SH-SY5Y (cell line): ENCODE results near the gene LAMA5.

Experiments
- GATA2 ChIP-seq: IDR thresholded peaks from 2 replicates; pipeline ENCODE4 v1.6.1; 2011; ENCODE audit warnings: mild to moderate bottlenecking, low read depth, low read length
- GATA3 ChIP-seq: IDR thresholded peaks from 2 replicates; pipeline ENCODE4 v1.6.1; 2011; ENCODE audit warnings: low read depth, mild to moderate bottlenecking, low read length, moderate library complexity

LAMA5 gene

GRCh38 chr20:62296724-62297448, 70.2 kb downstream of the LAMA5 start:
- TF ChIP-seq GATA3 (no peak), GATA2 (no peak)

GRCh38 chr20:62294516-62294915, 72.6 kb downstream of the LAMA5 start:
- no peak for TF ChIP-seq GATA3
- no peak for TF ChIP-seq GATA2

GRCh38 chr20:62293946-62294345, 73.2 kb downstream of the LAMA5 start:
- TF ChIP-seq GATA2 (no peak), GATA3 (no peak)

GRCh38 chr20:62293111-62293784, 73.9 kb downstream of the LAMA5 start:
- TF ChIP-seq GATA2 (no peak), GATA3 (no peak)

- TF ChIP-seq GATA3: no peak
Observed at GRCh38 chr20:62292108-62292507, 75.0 kb downstream of the LAMA5 start.

GRCh38 chr20:62291251-62292066, 75.7 kb downstream of the LAMA5 start:
- TF ChIP-seq GATA2 (no peak), GATA3 (no peak)

GRCh38 chr20:62289898-62290297, 77.2 kb downstream of the LAMA5 start:
- TF ChIP-seq GATA2: no peak
- no peak for TF ChIP-seq GATA3

- TF ChIP-seq GATA3 (no peak), GATA2 (no peak)
Observed at GRCh38 chr20:62289131-62289530, 78.0 kb downstream of the LAMA5 start.

GRCh38 chr20:62288535-62289105, 78.5 kb downstream of the LAMA5 start:
- TF ChIP-seq GATA2 (no peak), GATA3 (no peak)

- TF ChIP-seq GATA2 (no peak), GATA3 (no peak)
Observed at GRCh38 chr20:62287759-62288534, 79.2 kb downstream of the LAMA5 start.

GRCh38 chr20:62287129-62287528, 80.0 kb downstream of the LAMA5 start:
- TF ChIP-seq GATA2 (no peak), GATA3 (no peak)

- TF ChIP-seq GATA3 (no peak), GATA2 (no peak)
Observed at GRCh38 chr20:62286493-62287064, 80.5 kb downstream of the LAMA5 start.

GRCh38 chr20:62285722-62286121, 81.4 kb downstream of the LAMA5 start:
- TF ChIP-seq GATA2 (no peak), GATA3 (no peak)

- no peak for TF ChIP-seq GATA3
- TF ChIP-seq GATA2: no peak
Observed at GRCh38 chr20:62285151-62285550, 82.0 kb downstream of the LAMA5 start.
